HEK293 (cell line): ENCODE results near the gene SNX17.

Source experiments
- GLIS1 ChIP-seq: fragments of 450-650 bp; formaldehyde crosslinking; IDR thresholded peaks from 2 replicates; pipeline ENCODE4 v1.5.1; 2016; ENCODE audit warnings: missing biosample characterization, missing genetic modification characterization
- PRDM1 ChIP-seq: fragments of 450-650 bp; formaldehyde crosslinking; IDR thresholded peaks from 2 replicates; pipeline ENCODE4; 2016; ENCODE audit warnings: missing biosample characterization, missing genetic modification characterization
- SP3 ChIP-seq: fragments of 450-650 bp; formaldehyde crosslinking; IDR thresholded peaks from 2 replicates; pipeline ENCODE4 v1.5.1; 2016; ENCODE audit warnings: missing biosample characterization, missing genetic modification characterization
- YY2 ChIP-seq: fragments of 450-650 bp; formaldehyde crosslinking; IDR thresholded peaks from 2 replicates; pipeline ENCODE4 v1.5.1; 2016; ENCODE audit warnings: missing biosample characterization, missing genetic modification characterization
- ZNF114 ChIP-seq: fragments of 450-650 bp; formaldehyde crosslinking; IDR thresholded peaks from 2 replicates; pipeline ENCODE4 v1.5.0; 2017; ENCODE audit warnings: missing biosample characterization, missing genetic modification characterization
- ZNF16 ChIP-seq: fragments of 450-650 bp; formaldehyde crosslinking; IDR thresholded peaks from 2 replicates; pipeline ENCODE4 v1.5.1; 2016; ENCODE audit warnings: low read depth, missing biosample characterization, missing genetic modification characterization
- ZNF184 ChIP-seq: fragments of 450-650 bp; IDR thresholded peaks from 2 replicates; pipeline ENCODE4 v1.5.1; 2018; ENCODE audit warnings: missing biosample characterization, mild to moderate bottlenecking, missing genetic modification characterization
- ZNF19 ChIP-seq: fragments of 450-650 bp; formaldehyde crosslinking; IDR thresholded peaks from 2 replicates; pipeline ENCODE4; 2016; ENCODE audit warnings: missing biosample characterization, missing genetic modification characterization, low read depth
- ZNF211 ChIP-seq: fragments of 450-650 bp; formaldehyde crosslinking; IDR thresholded peaks from 2 replicates; pipeline ENCODE4 v1.5.1; 2016; ENCODE audit warnings: low read depth, missing biosample characterization, missing genetic modification characterization
- ZNF302 ChIP-seq: fragments of 450-650 bp; formaldehyde crosslinking; IDR thresholded peaks from 2 replicates; pipeline ENCODE4 v1.5.1; 2016; ENCODE audit warnings: missing biosample characterization, missing genetic modification characterization, low read depth
- ZNF350 ChIP-seq: fragments of 450-650 bp; formaldehyde crosslinking; IDR thresholded peaks from 2 replicates; pipeline ENCODE4 v1.5.0; 2017; ENCODE audit warnings: missing biosample characterization, mild to moderate bottlenecking, missing genetic modification characterization
- ZNF416 ChIP-seq: fragments of 450-650 bp; formaldehyde crosslinking; IDR thresholded peaks from 2 replicates; pipeline ENCODE4 v1.5.1; 2016; ENCODE audit warnings: missing biosample characterization, missing genetic modification characterization
- ZNF610 ChIP-seq: fragments of 450-650 bp; formaldehyde crosslinking; IDR thresholded peaks from 2 replicates; pipeline ENCODE4 v1.5.1; 2016; ENCODE audit warnings: missing biosample characterization, missing genetic modification characterization, borderline replicate concordance
- ZNF677 ChIP-seq: fragments of 450-650 bp; IDR thresholded peaks from 2 replicates; pipeline ENCODE4 v1.5.0; 2018; ENCODE audit warnings: missing biosample characterization, mild to moderate bottlenecking, missing genetic modification characterization, moderate library complexity
- ZNF707 ChIP-seq: fragments of 450-650 bp; formaldehyde crosslinking; IDR thresholded peaks from 2 replicates; pipeline ENCODE4 v1.5.1; 2016; ENCODE audit warnings: missing biosample characterization, missing genetic modification characterization
- ZSCAN23 ChIP-seq: fragments of 450-650 bp; formaldehyde crosslinking; IDR thresholded peaks from 2 replicates; pipeline ENCODE4 v1.5.1; 2016; ENCODE audit warnings: missing biosample characterization, missing genetic modification characterization
- TF ChIP-seq, protein P1 (sequence below): fragments of 450-650 bp; formaldehyde crosslinking; IDR thresholded peaks from 2 replicates; pipeline ENCODE4 v1.5.1; 2017; ENCODE audit warnings: missing biosample characterization, mild to moderate bottlenecking, missing genetic modification characterization, moderate library complexity
- TF ChIP-seq, protein P2 (sequence below): fragments of 450-650 bp; formaldehyde crosslinking; IDR thresholded peaks from 2 replicates; pipeline ENCODE4 v1.5.1; 2016; ENCODE audit warnings: missing biosample characterization, missing genetic modification characterization
- TF ChIP-seq, protein P3 (sequence below): fragments of 450-650 bp; formaldehyde crosslinking; IDR thresholded peaks from 2 replicates; pipeline ENCODE4 v1.5.1; 2016; ENCODE audit warnings: missing biosample characterization, missing genetic modification characterization
- TF ChIP-seq, protein P4 (sequence below): fragments of 450-650 bp; formaldehyde crosslinking; IDR thresholded peaks from 2 replicates; pipeline ENCODE4 v1.5.1; 2016; ENCODE audit warnings: missing biosample characterization, missing genetic modification characterization
- TF ChIP-seq, protein P5 (sequence below): fragments of 450-650 bp; formaldehyde crosslinking; IDR thresholded peaks from 2 replicates; pipeline ENCODE4 v1.5.1; 2017; ENCODE audit warnings: missing biosample characterization, missing genetic modification characterization
- TF ChIP-seq, protein P6 (sequence below): fragments of 450-650 bp; formaldehyde crosslinking; IDR thresholded peaks from 2 replicates; pipeline ENCODE4 v1.5.1; 2017; ENCODE audit warnings: missing biosample characterization, missing genetic modification characterization
- TF ChIP-seq, protein P7 (sequence below): fragments of 450-650 bp; formaldehyde crosslinking; IDR thresholded peaks from 2 replicates; pipeline ENCODE4 v1.5.1; 2017; ENCODE audit warnings: missing biosample characterization, missing genetic modification characterization
- TF ChIP-seq, protein P8 (sequence below): fragments of 450-650 bp; formaldehyde crosslinking; IDR thresholded peaks from 2 replicates; pipeline ENCODE4 v1.5.1; 2017; ENCODE audit warnings: missing biosample characterization, missing genetic modification characterization
- TF ChIP-seq, protein P9 (sequence below): fragments of 450-650 bp; formaldehyde crosslinking; IDR thresholded peaks from 2 replicates; pipeline ENCODE4 v1.5.1; 2016; ENCODE audit warnings: missing biosample characterization, missing genetic modification characterization

The SNX17 gene

DNA sequence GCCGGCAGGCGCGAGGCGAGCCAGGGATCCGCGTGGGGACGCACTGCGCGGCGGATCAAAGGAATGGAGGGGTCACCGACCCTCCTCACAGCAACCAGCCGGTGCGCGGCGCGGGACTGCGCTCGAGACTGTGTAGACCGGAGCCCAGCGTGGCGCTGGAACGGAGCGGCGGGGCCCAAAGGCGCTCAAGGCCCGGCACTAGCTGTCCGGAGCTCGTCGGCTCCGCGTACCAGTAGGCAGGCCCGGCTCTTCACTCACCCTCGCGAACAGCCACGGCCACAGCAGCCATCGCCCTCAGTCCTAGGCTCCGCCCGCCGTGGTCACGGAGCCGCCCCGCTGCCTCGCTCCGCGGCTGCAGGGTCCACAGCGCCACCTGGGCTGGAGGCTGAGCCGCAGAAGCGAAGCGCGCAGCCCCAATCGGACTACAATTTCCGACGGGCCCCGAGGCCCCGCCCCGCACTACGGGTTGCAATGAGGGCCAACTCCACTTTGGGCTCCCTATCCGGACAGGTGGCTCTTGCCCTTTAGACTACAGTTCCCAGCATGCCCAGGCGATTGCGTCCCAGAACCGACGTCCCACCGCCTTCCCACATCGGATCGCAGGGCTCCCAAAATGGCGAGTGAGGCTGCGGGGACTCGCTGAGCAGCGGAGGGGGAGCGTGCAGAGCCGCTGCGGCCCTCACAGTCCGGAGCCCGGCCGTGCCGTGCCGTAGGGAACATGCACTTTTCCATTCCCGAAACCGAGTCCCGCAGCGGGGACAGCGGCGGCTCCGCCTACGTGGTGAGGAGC, at the start of gene SNX17, which contains the start of gene EIF2B4 (continued):
- TF ChIP-seq, protein P1, sequence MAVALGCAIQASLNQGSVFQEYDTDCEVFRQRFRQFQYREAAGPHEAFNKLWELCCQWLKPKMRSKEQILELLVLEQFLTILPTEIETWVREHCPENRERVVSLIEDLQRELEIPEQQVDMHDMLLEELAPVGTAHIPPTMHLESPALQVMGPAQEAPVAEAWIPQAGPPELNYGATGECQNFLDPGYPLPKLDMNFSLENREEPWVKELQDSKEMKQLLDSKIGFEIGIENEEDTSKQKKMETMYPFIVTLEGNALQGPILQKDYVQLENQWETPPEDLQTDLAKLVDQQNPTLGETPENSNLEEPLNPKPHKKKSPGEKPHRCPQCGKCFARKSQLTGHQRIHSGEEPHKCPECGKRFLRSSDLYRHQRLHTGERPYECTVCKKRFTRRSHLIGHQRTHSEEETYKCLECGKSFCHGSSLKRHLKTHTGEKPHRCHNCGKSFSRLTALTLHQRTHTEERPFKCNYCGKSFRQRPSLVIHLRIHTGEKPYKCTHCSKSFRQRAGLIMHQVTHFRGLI = no peak
- TF ChIP-seq, protein P2, sequence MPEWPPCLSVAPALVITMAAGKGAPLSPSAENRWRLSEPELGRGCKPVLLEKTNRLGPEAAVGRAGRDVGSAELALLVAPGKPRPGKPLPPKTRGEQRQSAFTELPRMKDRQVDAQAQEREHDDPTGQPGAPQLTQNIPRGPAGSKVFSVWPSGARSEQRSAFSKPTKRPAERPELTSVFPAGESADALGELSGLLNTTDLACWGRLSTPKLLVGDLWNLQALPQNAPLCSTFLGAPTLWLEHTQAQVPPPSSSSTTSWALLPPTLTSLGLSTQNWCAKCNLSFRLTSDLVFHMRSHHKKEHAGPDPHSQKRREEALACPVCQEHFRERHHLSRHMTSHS (tag by site-specific recombination) = no peak
- TF ChIP-seq ZSCAN23 (tag by site-specific recombination) = 0 out of 2 replicates have a peak, but pooled peaks have one; percentile 38
- TF ChIP-seq YY2 (tag by site-specific recombination) = peak; percentile 87
- TF ChIP-seq ZNF350 (tag by site-specific recombination) = no peak
- TF ChIP-seq, protein P3, sequence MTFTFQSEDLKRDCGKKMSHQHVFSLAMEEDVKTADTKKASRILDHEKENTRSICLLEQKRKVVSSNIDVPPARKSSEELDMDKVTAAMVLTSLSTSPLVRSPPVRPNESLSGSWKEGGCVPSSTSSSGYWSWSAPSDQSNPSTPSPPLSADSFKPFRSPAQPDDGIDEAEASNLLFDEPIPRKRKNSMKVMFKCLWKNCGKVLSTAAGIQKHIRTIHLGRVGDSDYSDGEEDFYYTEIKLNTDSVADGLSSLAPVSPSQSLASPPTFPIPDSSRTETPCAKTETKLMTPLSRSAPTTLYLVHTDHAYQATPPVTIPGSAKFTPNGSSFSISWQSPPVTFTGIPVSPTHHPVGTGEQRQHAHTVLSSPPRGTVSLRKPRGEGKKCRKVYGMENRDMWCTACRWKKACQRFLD (tag by site-specific recombination) = no peak
- TF ChIP-seq ZNF114 (tag by site-specific recombination) = no peak
- TF ChIP-seq ZNF211 (tag by site-specific recombination) = no peak
- TF ChIP-seq, protein P4, sequence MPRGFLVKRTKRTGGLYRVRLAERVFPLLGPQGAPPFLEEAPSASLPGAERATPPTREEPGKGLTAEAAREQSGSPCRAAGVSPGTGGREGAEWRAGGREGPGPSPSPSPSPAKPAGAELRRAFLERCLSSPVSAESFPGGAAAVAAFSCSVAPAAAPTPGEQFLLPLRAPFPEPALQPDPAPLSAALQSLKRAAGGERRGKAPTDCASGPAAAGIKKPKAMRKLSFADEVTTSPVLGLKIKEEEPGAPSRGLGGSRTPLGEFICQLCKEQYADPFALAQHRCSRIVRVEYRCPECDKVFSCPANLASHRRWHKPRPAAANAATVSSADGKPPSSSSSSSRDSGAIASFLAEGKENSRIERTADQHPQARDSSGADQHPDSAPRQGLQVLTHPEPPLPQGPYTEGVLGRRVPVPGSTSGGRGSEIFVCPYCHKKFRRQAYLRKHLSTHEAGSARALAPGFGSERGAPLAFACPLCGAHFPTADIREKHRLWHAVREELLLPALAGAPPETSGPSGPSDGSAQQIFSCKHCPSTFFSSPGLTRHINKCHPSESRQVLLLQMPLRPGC (tag by site-specific recombination) = no peak
- TF ChIP-seq, protein P5, sequence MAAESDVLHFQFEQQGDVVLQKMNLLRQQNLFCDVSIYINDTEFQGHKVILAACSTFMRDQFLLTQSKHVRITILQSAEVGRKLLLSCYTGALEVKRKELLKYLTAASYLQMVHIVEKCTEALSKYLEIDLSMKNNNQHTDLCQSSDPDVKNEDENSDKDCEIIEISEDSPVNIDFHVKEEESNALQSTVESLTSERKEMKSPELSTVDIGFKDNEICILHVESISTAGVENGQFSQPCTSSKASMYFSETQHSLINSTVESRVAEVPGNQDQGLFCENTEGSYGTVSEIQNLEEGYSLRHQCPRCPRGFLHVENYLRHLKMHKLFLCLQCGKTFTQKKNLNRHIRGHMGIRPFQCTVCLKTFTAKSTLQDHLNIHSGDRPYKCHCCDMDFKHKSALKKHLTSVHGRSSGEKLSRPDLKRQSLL = peak; percentile 63
- TF ChIP-seq ZNF16 (tag by site-specific recombination) = no peak
- TF ChIP-seq, protein P6, sequence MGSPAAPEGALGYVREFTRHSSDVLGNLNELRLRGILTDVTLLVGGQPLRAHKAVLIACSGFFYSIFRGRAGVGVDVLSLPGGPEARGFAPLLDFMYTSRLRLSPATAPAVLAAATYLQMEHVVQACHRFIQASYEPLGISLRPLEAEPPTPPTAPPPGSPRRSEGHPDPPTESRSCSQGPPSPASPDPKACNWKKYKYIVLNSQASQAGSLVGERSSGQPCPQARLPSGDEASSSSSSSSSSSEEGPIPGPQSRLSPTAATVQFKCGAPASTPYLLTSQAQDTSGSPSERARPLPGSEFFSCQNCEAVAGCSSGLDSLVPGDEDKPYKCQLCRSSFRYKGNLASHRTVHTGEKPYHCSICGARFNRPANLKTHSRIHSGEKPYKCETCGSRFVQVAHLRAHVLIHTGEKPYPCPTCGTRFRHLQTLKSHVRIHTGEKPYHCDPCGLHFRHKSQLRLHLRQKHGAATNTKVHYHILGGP (tag by site-specific recombination) = no peak
- TF ChIP-seq ZNF302 = no peak
- TF ChIP-seq SP3 (tag by site-specific recombination) = peak; percentile 100
- no peak for TF ChIP-seq ZNF184 (tag by site-specific recombination)
- TF ChIP-seq, protein P7, sequence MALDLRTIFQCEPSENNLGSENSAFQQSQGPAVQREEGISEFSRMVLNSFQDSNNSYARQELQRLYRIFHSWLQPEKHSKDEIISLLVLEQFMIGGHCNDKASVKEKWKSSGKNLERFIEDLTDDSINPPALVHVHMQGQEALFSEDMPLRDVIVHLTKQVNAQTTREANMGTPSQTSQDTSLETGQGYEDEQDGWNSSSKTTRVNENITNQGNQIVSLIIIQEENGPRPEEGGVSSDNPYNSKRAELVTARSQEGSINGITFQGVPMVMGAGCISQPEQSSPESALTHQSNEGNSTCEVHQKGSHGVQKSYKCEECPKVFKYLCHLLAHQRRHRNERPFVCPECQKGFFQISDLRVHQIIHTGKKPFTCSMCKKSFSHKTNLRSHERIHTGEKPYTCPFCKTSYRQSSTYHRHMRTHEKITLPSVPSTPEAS (tag by site-specific recombination) = peak; percentile 41
- TF ChIP-seq, protein P8, sequence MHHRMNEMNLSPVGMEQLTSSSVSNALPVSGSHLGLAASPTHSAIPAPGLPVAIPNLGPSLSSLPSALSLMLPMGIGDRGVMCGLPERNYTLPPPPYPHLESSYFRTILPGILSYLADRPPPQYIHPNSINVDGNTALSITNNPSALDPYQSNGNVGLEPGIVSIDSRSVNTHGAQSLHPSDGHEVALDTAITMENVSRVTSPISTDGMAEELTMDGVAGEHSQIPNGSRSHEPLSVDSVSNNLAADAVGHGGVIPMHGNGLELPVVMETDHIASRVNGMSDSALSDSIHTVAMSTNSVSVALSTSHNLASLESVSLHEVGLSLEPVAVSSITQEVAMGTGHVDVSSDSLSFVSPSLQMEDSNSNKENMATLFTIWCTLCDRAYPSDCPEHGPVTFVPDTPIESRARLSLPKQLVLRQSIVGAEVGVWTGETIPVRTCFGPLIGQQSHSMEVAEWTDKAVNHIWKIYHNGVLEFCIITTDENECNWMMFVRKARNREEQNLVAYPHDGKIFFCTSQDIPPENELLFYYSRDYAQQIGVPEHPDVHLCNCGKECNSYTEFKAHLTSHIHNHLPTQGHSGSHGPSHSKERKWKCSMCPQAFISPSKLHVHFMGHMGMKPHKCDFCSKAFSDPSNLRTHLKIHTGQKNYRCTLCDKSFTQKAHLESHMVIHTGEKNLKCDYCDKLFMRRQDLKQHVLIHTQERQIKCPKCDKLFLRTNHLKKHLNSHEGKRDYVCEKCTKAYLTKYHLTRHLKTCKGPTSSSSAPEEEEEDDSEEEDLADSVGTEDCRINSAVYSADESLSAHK = 0 out of 2 replicates have a peak, but pooled peaks have one; percentile 39
- TF ChIP-seq GLIS1 (tag by site-specific recombination) = no peak; the same call in 1 of the 2 replicates
- TF ChIP-seq, protein P9, sequence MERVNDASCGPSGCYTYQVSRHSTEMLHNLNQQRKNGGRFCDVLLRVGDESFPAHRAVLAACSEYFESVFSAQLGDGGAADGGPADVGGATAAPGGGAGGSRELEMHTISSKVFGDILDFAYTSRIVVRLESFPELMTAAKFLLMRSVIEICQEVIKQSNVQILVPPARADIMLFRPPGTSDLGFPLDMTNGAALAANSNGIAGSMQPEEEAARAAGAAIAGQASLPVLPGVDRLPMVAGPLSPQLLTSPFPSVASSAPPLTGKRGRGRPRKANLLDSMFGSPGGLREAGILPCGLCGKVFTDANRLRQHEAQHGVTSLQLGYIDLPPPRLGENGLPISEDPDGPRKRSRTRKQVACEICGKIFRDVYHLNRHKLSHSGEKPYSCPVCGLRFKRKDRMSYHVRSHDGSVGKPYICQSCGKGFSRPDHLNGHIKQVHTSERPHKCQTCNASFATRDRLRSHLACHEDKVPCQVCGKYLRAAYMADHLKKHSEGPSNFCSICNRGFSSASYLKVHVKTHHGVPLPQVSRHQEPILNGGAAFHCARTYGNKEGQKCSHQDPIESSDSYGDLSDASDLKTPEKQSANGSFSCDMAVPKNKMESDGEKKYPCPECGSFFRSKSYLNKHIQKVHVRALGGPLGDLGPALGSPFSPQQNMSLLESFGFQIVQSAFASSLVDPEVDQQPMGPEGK (tag by site-specific recombination) = peak; percentile 61
- no peak for TF ChIP-seq PRDM1 (tag by site-specific recombination)
- TF ChIP-seq ZNF677 (tag by site-specific recombination) = no peak
- TF ChIP-seq ZNF707 = no peak
- no peak for TF ChIP-seq ZNF416 (tag by site-specific recombination)
- TF ChIP-seq ZNF610 (tag by site-specific recombination) = peak; percentile 21; the same call in 1 of the 2 replicates
- TF ChIP-seq ZNF19 (tag by site-specific recombination) = no peak
